ENCODE results near the gene LAMTOR1. TPM values are rescaled to one million over a fixed set of nuclear protein-coding genes. Genes with fewer than 3 reads are reported as not detected.

The LAMTOR1 gene
- total RNA-seq, 1 experiment from 2014 or later, result 90.6 TPM

- DNase-seq (ENCODE audit: low read depth), result no peak
Observed at GRCh38 chr11:72119198-72119597, 16.1 kb upstream of the LAMTOR1 start.

DNA sequence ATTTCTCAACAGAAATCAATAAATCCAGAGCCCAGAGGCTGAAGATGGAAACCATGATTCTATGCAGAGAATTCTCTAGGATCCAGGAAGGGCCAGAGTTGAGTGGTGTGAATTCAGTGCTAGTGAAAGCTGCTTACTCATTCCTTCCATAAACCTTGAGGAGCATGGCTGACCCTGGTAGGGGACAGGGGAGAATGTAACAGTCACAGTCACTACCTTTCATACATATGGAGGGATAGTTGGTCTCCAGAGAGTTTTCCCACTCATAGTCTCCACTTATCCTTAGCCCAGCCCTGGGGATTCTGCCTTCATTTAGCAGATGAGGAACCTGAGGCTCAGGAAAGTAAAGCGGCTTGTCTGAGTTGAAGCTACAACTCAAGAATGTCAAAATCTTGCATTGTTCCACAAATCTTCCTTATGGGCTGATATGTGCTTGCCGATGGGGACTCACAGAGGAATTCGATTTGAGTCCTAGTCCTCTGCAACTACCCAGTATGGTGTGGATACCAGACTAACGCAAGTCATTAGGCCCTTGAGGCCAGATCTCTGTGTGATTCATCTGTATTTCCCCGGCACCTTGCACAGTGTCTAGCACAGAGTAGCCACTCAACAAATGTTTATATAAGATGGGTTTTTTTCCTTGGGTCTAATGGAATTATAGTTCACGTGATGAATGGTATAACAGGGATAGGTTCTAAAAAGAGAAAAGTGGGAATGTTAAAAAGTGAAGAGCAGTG, 13.1 kb upstream of the LAMTOR1 start:
- no peak for DNase-seq (ENCODE audit: low read depth)

GRCh38 chr11:72114570-72114969, 11.5 kb upstream of the LAMTOR1 start:
- DNase-seq (ENCODE audit: low read depth), result no peak

GRCh38 chr11:72112978-72113808, 10.1 kb upstream of the LAMTOR1 start:
- peak; percentile 13 for DNase-seq (ENCODE audit: low read depth)

DNA sequence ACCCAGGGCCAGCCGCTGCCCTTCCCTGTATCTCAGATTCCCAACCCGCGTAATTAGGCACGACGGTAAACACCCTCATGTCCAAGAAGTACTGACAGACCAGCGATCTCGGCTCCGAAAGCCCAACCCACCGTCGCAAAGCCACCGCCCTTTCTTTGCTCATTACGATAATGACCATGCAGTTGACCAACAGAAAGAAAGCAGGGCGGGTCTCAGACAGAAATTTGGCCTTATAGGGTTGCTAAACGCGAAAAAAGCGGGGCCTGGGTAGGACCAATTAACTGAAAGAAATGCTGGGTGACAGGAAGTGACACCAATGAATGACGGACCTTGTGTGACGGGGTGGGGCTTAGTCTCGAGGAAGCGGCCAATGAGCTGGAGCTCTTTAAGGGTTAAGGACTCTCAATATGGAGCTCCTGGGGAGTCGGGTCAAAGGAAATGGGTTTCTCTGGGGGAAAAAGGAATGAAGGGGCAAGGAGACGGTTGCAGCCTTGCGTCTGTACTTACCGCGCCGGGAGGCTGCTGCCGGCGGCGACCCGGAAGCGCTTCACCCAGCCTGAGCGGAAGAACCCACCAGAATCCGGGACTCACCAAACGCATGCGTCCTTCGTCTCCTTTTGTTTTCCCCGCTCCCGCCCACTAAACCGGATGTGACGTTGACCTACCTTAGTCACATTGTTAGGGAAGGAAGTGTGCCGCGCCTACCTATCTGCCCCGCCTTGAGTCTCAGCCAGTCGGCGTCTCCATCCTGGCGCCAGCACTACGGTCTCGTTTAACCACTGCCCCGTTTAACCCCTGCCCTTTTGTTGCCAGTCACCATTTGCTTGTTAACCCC, 9.3 kb upstream of the LAMTOR1 start, which contains the start of gene ANAPC15:
Gene ANAPC15 (minus strand): TSS at position 553 of the 835 bp plus-strand sequence. CDS start 1,419 bp downstream, outside the sequence.
- peak; percentile 99 for DNase-seq (ENCODE audit: low read depth)

GRCh38 chr11:72111300-72112142, 8.4 kb upstream of the LAMTOR1 start:
- no peak for DNase-seq (ENCODE audit: low read depth)

- no peak for DNase-seq (ENCODE audit: low read depth)
Observed at GRCh38 chr11:72105888-72106287, 2.8 kb upstream of the LAMTOR1 start, which contains the start of gene TOMT. Gene TOMT (plus strand): TSS chr11:72105924. CDS start chr11:72105952, 28 bp downstream.

- no peak for DNase-seq (ENCODE audit: low read depth)
Observed at GRCh38 chr11:72103754-72104167, 664 bp upstream of the LAMTOR1 start.

- no peak for DNase-seq (ENCODE audit: low read depth)
Observed at GRCh38 chr11:72102631-72102945, 509 bp downstream of the LAMTOR1 start.

DNA sequence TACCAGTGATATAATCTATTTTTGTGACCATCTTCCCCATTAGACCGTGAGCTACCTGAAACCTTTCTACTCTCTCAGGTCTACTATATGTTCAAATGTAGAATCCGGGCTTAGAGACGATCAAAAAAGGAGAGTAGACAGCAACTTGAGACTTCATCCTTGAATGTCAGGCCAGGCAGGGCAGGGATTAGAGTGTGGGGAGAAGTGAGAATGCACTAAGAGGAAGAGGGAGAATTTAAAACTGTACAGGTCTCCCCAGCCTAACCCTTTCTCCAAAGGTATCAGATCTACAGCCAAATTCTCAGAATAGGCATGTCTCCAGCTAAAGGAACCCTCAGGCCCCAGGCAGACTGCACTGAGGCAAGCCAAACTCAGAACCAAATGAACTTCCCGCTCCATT, 935 bp downstream of the LAMTOR1 start:
- no peak for DNase-seq (ENCODE audit: low read depth)

DNA sequence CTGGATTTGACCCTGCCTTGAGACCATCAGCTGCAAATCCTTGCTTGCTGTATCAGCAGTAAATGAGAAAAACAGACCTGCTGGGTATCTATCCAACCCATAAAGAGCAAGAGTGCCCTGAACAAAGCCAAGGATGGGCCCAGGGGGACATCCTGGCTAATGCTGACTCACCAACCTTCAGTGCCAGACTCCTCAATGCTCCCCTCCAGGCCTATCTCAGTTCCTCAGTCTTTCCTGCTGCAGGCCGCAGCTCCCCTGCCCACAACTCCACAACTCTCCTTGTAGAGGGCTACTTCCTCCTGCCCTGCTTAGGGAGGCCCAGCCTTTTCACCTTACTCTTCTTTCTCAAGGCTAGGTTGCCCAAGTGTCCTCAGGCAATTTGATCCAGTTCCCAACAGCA, 2.6 kb downstream of the LAMTOR1 start:
- DNase-seq (ENCODE audit: low read depth), result no peak

- DNase-seq (ENCODE audit: low read depth), result no peak
Observed at GRCh38 chr11:72100009-72100408, 3.1 kb downstream of the LAMTOR1 start.

- DNase-seq (ENCODE audit: low read depth), result no peak
Observed at GRCh38 chr11:72098741-72099140, 4.4 kb downstream of the LAMTOR1 start.

DNA sequence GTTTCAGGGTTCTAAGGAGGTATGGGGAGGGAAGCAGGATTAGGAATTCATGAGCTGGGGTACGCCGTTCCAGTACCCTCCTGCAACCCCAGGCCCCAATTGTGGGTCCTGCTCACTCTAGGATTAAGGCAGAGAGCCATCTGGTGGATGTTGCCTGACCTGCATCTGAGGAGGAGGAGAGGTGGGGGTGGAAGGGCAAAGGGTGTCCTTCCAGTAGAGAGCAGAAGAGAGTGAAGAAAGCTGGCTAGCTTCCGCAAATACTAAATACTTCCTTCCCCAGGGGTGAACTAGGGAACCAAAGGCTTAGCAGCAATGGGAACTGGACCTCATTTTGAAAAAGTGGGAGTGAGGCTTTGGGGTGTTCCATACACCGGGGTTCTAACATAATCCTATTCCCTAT, 11.8 kb downstream of the LAMTOR1 start:
- DNase-seq (ENCODE audit: low read depth), result peak; percentile 55

- DNase-seq (ENCODE audit: low read depth), result no peak
Observed at GRCh38 chr11:72088076-72088808, 14.9 kb downstream of the LAMTOR1 start.

DNA sequence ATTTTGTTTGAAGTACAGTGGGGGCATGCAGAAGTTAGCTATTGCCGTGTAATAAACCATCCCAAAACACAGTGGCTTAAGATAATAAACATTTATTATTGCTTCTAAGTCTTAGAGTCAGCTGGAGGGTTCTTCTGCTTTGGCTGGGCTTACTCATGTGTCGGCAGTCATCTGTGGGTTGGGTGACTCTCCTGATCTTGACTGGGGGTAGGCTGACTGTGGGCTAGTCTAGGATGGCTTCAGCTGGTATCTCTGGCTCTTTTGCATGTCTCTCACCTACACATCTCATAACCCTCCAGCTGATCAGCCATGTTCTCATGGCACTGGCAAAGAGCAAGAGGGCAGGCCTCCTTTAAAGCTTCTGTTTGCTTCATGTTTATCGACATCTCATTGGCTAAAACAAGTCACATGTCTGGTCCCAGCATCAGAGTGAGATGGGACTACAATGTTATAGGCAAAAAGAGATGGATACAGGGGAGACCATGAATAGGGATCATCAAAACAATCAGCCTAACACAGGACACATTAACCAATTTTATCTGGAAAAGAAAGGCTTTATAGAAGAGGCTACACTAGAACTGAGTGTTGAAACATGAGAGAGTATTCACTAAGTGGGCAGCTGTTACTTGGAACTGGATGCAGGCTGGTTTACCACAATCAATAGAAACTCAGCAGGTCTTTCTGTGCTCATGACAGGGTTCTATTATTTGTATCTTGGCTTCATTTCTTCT, 17.3 kb downstream of the LAMTOR1 start:
- DNase-seq (ENCODE audit: low read depth), result no peak

DNA sequence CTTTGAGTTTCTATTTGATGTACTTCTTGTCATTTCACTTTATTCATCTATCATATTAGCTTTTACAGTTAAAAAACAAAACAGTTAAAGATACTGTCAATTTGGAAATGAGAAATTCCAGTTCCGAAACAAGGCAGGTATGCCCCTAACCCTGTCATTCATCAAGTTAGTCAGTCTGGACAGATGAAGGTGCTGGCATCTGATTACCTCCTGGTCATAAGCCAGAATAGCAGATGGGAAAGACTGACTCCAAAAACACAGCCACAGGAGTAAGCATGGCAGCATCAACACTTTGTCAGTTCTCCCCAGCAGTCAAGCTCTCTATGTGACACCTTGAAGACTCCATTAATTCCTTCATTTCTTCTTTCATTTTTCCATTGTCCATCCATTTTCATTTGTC, 18.1 kb downstream of the LAMTOR1 start:
- no peak for DNase-seq (ENCODE audit: low read depth)

- no peak for DNase-seq (ENCODE audit: low read depth)
Observed at GRCh38 chr11:72084076-72084475, 19.0 kb downstream of the LAMTOR1 start.

DNA sequence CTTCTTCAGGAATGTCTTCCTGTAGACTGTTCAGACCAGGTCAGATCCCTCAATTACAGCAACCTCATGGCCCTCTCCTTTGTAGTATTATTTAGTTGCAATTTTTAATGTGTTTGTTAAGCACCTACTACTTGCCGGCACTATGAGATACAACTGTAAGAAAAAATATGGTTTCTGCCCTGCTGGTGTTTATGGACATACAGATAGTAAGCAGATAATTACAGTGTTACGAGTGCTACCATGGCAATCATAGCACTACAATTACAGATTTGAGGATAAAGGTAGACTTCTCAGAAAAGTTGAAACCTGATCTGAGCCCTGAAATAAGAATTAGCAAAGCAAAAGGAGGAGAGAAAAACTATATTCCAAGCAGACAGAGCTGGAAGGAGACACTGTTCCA, 19.7 kb downstream of the LAMTOR1 start:
- DNase-seq (ENCODE audit: low read depth), result no peak
